GM19467 (cell line): ENCODE measurements around the gene LRRC8A.
"Not testable (repeated sequence)": the region's sequence is repeated elsewhere in the genome, so short reads cannot be mapped to it uniquely, and the experiment has no call there.

ENCODE experiments used
- ATAC-seq: cut with Tn5 transposase; IDR thresholded peaks from one replicate; pipeline ENCODE4 v1.9.1; 2021; ENCODE audit warnings: mild to moderate bottlenecking, moderate library complexity; ENCODE audit not compliant: unreplicated experiment

The LRRC8A gene

DNA sequence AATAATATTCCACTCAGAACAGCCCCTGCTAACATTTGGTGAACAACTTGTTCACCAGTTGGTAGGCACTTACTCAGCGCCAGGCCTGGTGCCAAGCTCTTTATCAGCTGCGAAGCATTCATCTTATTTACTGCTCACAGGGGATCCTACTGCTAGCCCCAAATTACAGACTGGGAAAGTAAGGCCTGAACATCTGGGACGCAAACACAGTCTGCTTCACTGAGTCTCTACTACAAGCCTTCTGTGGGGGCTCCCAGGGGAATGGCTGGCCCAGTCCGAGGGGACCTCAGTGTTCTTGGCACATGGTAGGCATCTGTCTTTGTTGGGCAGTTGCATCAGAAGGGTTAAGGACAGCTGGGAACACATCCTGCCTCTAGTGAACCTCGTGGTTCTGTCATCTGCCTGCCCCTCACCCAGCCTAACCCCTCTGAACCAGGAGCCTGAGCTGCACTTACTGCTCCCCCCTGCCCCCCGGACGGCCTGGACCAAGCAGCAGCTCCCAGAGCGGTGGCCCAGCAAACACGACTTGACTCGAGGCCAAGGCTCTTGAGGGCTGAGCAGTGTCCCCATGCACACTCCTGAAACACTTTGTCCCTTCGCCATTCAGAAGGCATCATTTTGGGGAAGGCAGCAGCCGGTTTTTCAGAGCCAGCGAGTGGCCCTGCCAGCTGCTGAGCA lies 38.6 kb downstream of the LRRC8A start, which contains the start of gene PHYHD1:
Gene PHYHD1, plus strand, starts transcription at position 602 of the 678 bp plus-strand sequence. CDS start 1,342 bp downstream, outside the sequence.
- ATAC-seq = no peak

DNA sequence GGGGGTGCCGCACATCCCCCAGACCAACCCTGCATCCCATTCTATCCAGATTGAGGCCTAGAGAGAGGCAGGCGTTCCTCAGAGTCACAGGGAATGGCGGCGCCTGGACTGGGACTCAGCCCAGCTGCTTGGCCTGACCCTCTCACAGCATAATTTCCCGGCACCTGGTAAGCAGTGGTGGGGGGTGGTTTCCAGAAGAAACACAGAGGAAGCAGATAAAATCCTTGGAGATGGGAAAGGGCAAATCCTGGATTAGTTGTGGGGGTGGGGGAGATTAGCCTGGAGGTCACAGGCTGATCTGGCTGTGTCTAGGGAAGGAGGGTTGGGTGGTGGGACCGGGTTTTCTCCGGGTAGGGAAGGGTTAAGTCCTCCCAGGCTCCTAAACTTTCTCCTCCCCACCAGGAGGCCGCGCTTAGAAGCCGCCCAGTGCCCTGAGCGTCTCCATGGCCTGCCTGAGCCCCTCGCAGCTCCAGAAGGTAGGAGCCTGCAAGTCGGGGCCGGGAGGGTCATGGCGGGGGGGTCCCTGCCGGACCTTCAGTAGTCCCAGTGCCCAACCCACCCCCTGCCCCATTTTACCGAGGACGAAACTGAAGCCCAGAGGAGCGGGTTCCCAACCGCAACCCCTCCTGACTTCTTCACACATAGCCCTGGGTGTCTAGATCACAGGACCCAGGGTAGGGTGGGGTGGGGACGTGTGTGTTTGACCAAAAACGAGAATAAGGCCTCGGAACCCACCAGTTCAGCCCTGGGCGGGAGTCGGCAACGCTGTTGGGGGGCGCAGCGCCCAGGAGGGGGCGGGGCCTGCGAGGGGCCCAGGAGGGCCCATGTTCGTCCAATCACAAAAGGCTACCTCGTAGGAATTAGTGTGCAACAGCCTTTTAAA lies 40.2 kb downstream of the LRRC8A start:
- ATAC-seq = no peak

- no peak for ATAC-seq
Observed at GRCh38 chr9:128923493-128923883, 41.6 kb downstream of the LRRC8A start.

DNA sequence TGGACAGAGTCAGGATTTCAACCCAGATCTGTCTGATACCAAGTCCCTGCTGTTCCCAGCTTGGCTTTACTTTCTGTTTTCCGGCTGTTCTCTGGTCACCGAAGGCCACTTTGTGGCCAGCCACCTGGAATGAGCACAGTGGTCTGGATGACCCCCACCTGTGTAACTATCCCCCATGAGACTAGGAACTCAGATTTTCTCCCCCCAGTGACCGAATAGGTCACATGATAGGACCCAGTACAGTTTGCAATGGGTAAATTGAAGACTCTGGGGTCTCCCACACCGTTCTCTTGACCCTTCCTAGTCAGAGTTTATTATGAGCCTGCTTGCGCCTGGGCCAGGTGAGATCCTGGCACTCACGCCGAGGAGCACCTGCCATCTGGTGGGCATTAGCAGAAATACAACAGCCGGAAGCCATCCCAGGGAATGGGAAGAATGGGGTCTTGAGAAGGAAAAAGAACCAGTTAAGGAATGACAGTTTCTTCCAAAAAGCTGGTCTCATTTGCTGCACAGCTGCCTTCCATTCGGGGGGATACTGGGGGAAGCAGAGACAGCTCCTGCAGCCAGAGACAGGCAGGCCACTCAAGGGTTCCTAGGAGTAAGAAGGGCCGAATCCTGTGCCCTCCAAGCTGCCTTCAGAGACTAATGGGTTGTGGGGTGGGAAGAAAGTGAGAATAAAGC lies 45.9 kb downstream of the LRRC8A start:
- ATAC-seq = no peak

DNA sequence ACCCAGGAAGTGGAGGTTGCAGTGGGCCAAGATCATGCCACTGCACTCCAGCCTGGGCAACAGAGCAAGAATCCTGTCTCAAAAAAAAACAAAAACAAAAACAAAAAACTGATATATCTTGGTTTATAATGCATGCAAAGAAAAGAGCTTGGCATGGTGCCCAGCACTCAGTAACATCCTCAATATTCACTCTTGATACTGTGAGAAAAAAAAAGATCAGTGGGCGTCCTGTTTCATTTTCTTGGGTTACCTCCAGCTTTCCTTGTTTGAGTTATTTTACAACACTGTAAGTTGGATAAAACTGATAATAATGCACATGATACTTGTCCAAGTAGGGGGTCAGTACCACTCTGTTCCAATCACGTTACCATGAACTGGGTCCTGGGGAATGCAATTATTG lies 46.7 kb downstream of the LRRC8A start:
- no peak for ATAC-seq

GRCh38 chr9:128929560-128929959 lies 47.6 kb downstream of the LRRC8A start:
- no peak for ATAC-seq

DNA sequence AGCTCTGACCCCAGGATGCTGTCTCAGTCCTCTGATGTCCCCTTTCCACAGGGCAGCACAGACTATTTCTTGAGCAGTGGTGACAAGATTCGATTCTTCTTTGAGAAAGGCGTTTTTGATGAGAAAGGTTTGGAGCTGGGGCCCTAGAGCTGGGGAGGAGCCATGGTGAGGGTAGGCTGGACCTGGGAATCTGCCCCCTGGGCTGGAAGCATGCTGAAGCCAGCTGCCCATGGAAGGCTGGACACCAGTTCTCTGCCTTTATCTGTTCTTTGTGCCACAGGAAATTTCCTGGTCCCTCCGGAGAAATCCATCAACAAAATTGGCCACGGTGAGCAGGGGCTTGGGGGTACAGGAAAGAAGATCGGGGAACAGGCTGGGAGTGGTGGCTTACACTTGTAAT lies 51.8 kb downstream of the LRRC8A start:
- no peak for ATAC-seq

DNA sequence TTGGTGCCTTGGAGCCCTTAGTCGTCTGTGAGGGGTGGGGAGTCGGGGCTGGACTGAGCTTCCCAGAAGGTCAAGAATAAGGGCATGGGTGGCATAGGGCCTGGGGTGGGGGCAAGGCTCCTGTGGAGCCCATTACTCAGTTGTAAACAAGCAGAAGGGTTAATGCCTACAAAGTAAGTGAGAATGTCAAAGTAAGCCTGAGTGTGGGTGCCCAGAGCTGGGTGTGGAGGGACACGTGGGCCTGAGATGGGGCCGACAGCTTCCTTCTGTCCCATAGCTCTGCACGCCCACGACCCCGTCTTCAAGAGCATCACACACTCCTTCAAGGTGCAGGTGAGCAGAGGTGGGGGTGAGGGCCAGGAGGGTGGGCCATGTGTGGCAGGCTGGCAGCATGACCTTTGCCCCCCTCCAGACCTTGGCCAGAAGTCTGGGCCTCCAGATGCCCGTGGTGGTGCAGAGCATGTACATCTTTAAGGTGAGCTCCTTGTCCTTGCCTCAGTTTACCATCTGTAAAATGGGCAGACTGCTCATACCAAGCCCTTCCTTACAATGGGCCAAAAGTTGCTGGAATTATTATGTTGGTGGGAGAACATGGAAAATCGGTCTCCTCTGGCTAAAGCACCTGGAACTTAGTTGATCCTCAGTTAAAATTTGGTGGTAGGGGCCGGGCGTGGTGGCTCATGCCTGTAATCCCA lies 54.4 kb downstream of the LRRC8A start:
- no peak for ATAC-seq

GRCh38 chr9:128937310-128938165 lies 55.6 kb downstream of the LRRC8A start:
- no peak for ATAC-seq

GRCh38 chr9:128940271-128940921 lies 58.5 kb downstream of the LRRC8A start:
- no peak for ATAC-seq

DNA sequence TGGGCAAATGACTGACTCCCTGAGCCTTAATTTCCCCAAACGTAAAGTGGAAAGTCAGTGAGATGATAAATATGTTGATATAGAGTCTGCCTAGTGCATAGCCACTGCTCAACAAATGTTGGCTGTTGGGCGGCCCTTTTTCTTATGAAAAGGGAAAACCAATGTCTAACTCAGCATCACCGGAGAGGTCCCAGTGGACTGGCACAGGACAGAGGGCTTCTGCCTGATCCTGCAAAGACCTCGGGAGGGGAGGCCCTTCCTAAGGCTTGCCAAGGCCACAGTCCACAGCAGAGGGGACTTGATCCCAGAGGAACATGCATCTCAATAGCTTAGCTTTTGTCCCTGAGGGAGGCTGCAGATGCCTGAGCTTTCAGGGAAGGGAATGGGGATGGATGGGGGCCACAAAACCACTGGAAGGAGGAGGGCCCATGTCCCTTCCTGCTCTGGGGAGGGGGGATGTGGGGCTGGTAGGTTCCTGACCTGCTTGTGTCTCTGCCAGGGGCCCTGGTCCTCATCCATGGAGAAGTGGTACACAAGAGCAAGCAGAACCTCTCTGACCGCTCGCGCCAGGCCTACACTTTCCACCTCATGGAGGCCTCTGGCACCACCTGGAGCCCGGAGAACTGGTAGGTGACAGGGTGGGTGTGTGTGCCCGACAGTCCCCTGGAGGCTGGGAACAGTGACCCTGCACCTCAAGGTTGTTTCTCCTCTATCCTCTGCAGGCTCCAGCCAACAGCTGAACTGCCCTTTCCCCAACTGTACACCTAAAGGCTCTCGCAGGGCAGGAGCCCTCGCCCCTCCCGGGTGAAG lies 59.2 kb downstream of the LRRC8A start:
- ATAC-seq = no peak

DNA sequence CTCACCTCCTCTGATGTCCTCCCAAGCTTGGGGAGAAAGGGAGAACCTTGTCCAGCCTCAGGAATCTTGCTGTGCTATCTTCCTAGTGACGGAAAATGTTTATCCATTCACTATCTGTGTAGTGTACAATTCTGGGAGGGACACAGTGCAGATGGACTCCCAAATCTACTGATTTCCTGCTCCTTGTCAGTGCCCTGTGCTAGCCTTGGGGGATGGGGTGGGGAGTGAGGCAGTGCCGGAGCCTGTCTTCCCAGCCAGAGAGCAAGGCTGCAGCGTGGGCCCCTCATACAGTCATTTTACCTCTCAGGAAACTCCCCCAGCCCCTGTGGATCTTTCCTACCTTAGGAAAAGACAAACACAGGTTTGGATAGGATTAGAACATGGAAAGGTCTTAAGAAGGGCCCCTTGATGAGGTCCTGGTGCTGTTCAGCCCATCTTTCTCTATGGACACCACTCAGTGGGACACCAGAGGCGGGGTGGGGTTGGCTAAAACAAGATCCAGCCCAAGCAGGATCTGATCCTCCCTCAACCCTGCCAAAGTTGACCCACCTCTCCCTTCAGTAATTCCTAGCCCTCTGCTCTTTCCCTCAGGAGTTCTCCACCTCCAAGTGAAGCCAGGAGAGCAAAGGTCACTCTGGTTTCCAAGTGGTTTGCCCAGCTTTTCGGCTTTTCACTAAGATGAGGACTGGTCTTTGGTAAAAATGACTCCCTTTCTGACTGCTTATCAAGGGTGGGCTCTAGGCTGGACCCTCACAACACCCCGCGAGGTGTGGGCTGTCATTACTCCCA lies 62.1 kb downstream of the LRRC8A start:
- ATAC-seq = no peak

GRCh38 chr9:128944966-128945365 lies 63.0 kb downstream of the LRRC8A start:
- ATAC-seq = not testable (repeated sequence)

- ATAC-seq = no peak
Observed at GRCh38 chr9:128945798-128946501, 64.0 kb downstream of the LRRC8A start.

GRCh38 chr9:128946571-128947276 lies 64.8 kb downstream of the LRRC8A start:
- no peak for ATAC-seq

DNA sequence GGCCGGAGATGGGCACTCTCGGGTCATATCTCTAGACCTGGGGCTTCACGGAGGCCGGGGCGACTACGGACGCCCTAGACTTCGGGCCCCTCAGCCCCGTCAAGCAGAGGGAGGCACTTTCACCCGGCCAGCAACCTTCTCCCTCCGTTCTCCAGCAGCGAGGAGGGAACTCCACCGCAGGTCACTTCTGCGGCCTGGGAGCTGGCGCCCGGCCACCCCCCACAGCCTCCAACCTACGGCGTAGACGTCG lies 65.3 kb downstream of the LRRC8A start:
- no peak for ATAC-seq
